HCT116 (cell line): ENCODE data around the gene RNF225. TPM values are rescaled to one million over a fixed set of nuclear protein-coding genes. Genes with fewer than 3 reads are reported as not detected.

Source experiments
- ATAC-seq: fragments of 200-7000 bp; cut with Tn5 transposase; 2 replicates; pipeline ENCODE4 v1.9.1; 2020; ENCODE audit warnings: mild to moderate bottlenecking, moderate library complexity
- BruUV-seq: library from RNA; stranded (reverse); fragments of 400-500 nt; replicated peaks from 2 replicates; lab custom pipeline; 2021; lab: Mats Ljungman, UMichigan
- CTCF ChIA-PET: fragments of 300-600 bp; sonication (Branson Sonifier 250); formaldehyde crosslinking; loops from one replicate; lab custom pipeline; 2021; ENCODE audit warnings: antibody characterized with exemption; lab: Charles Lee
- POLR2A ChIA-PET: fragments of 300-600, 350-600 bp; sonication (Branson Sonifier 250); formaldehyde crosslinking; loops from one replicate; lab custom pipeline; 2021; ENCODE audit warnings: antibody characterized with exemption; lab: Charles Lee
- RAD21 ChIA-PET, 2 experiments: fragments of 300-600 bp; sonication (Branson Sonifier 250); formaldehyde crosslinking; loops; one replicate each; lab custom pipeline; 2023; ENCODE audit warnings: low total read pairs in 2 of 2; ENCODE audit not compliant: uncharacterized antibody in 2 of 2, unreplicated experiment in 2 of 2, low non-redundant PET in 1 of 2; lab: Charles Lee
- DNase-seq: peaks from one replicate; pipeline ENCODE4 v3.0.0-alpha.2; 2010; ENCODE audit warnings: low read depth, low spot score
- H2AFZ ChIP-seq: fragments of 200-600 bp; shearing (Covaris generic), sonication (generic); 2 replicates; pipeline ENCODE4 v1.6.1; 2017; ENCODE audit warnings: low read depth, mixed run types, mixed read lengths, antibody characterized with exemption, low read length; ENCODE audit not compliant: poor library complexity, severe bottlenecking
- H3K27ac ChIP-seq: 2 replicates; pipeline ENCODE4 v1.5.1; 2012; ENCODE audit warnings: low read depth, low read length
- H3K27me3 ChIP-seq: fragments of 200-600 bp; sonication (generic); 2 replicates; pipeline ENCODE4 v1.6.1; 2016; ENCODE audit warnings: mixed run types, low read length, mixed read lengths; ENCODE audit not compliant: insufficient read depth
- H3K36me3 ChIP-seq, 2 experiments: fragments of 200-500 bp in 1 of 2; fragments of 200-600 bp in 1 of 2; sonication (Bioruptor generic) in 1 of 2; sonication (generic) in 1 of 2; 2 replicates each; pipeline versions ENCODE4 v1.5.1 to v1.6.1; 2014 to 2016; ENCODE audit warnings: low read length in 2 of 2, inconsistent platforms in 1 of 2, mixed read lengths in 1 of 2, mixed run types in 1 of 2; ENCODE audit not compliant: insufficient read depth in 2 of 2, control insufficient read depth in 1 of 2
- H3K4me1 ChIP-seq, 2 experiments: fragments of 200-600 bp in 1 of 2; sonication (generic) in 1 of 2; 2 replicates each; pipeline versions ENCODE4 v1.5.1 to v1.6.1; 2012 to 2017; ENCODE audit warnings: low read length in 2 of 2, inconsistent platforms in 1 of 2, mild to moderate bottlenecking in 1 of 2, mixed read lengths in 1 of 2, mixed run types in 1 of 2, moderate library complexity in 1 of 2; ENCODE audit not compliant: insufficient read depth in 2 of 2, control insufficient read depth in 1 of 2
- H3K4me2 ChIP-seq: fragments of 200-600 bp; sonication (generic); 2 replicates; pipeline ENCODE4 v1.6.1; 2017; ENCODE audit warnings: mixed run types, low read length, mixed read lengths
- H3K4me3 ChIP-seq, 2 experiments: fragments of 200-600 bp in 1 of 2; sonication (generic) in 1 of 2; replicated peaks in 1 of 2; 2 replicates each; pipeline ENCODE4 v1.5.1; 2011 to 2016; ENCODE audit warnings: low read length in 2 of 2, control low read depth in 1 of 2, low read depth in 1 of 2, mild to moderate bottlenecking in 1 of 2, mixed read lengths in 1 of 2, mixed run types in 1 of 2
- H3K79me2 ChIP-seq: fragments of 200-600 bp; sonication (generic); 2 replicates; pipeline ENCODE4 v1.6.1; 2017; ENCODE audit warnings: mild to moderate bottlenecking, mixed run types, low read length, moderate library complexity, mixed read lengths; ENCODE audit not compliant: insufficient read depth
- H3K9ac ChIP-seq: fragments of 200-600 bp; sonication (generic); 2 replicates; pipeline ENCODE4 v1.6.1; 2016; ENCODE audit warnings: low read length, mixed read lengths
- H3K9me2 ChIP-seq: fragments of 200-600 bp; sonication (generic), shearing (Covaris generic); 2 replicates; pipeline ENCODE4 v1.6.1; 2017; ENCODE audit warnings: mixed run types, mild to moderate bottlenecking, moderate library complexity; ENCODE audit not compliant: insufficient read depth
- H3K9me3 ChIP-seq, 2 experiments: fragments of 200-500 bp in 1 of 2; fragments of 200-600 bp in 1 of 2; sonication (Bioruptor generic) in 1 of 2; sonication (generic) in 1 of 2; 2 replicates each; pipeline ENCODE4 v1.6.1; 2014 to 2017; ENCODE audit warnings: low read length in 2 of 2, mixed read lengths in 2 of 2, inconsistent platforms in 1 of 2, low read depth in 1 of 2, mild to moderate bottlenecking in 1 of 2, mixed run types in 1 of 2, moderate library complexity in 1 of 2; ENCODE audit not compliant: control insufficient read depth in 1 of 2, insufficient read depth in 1 of 2
- H4K20me1 ChIP-seq: fragments of 200-600 bp; sonication (generic), shearing (Covaris generic); 2 replicates; pipeline ENCODE4 v1.6.1; 2017; ENCODE audit warnings: mixed run types, mild to moderate bottlenecking, moderate library complexity; ENCODE audit not compliant: insufficient read depth
- ATF3 ChIP-seq: IDR thresholded peaks from 2 replicates; pipeline ENCODE4 v1.6.1; 2012
- CBX3 ChIP-seq: IDR thresholded peaks from 2 replicates; pipeline ENCODE4 v1.6.1; 2012; ENCODE audit warnings: low read depth
- CEBPB ChIP-seq: IDR thresholded peaks from 2 replicates; pipeline ENCODE4 v1.6.1; 2012; ENCODE audit warnings: low read depth
- CTCF ChIP-seq, 3 experiments: fragments of 200-600 bp in 1 of 3; sonication (generic) in 1 of 3; IDR thresholded peaks in 2 of 3; conservative IDR thresholded peaks in 1 of 3; 2 replicates each; pipeline ENCODE4 v1.5.1; 2012 to 2017; ENCODE audit warnings: low read depth in 2 of 3, low read length in 2 of 3, antibody characterized with exemption in 1 of 3, borderline replicate concordance in 1 of 3, control low read depth in 1 of 3, mild to moderate bottlenecking in 1 of 3, mixed read lengths in 1 of 3, mixed run types in 1 of 3, moderate library complexity in 1 of 3; ENCODE audit not compliant: insufficient read depth in 1 of 3
- EGR1 ChIP-seq: IDR thresholded peaks from 2 replicates; pipeline ENCODE4 v1.6.1; 2012; ENCODE audit warnings: low read depth
- ELF1 ChIP-seq: IDR thresholded peaks from 2 replicates; pipeline ENCODE4 v1.6.1; 2012; ENCODE audit warnings: low read depth, borderline replicate concordance
- EZH2phosphoT487 ChIP-seq: fragments of 200-600 bp; IDR thresholded peaks from 2 replicates; pipeline ENCODE4 v1.6.1; 2018; ENCODE audit warnings: antibody characterized with exemption, borderline replicate concordance
- FOSL1 ChIP-seq: IDR thresholded peaks from 2 replicates; pipeline ENCODE4 v1.6.1; 2012; ENCODE audit warnings: low read depth
- MAX ChIP-seq: IDR thresholded peaks from 2 replicates; pipeline ENCODE4 v1.6.1; 2012
- POLR2A ChIP-seq: IDR thresholded peaks from 2 replicates; pipeline ENCODE4 v1.7.0; 2011; ENCODE audit warnings: borderline replicate concordance; ENCODE audit not compliant: insufficient read depth, insufficient read length; ENCODE audit errors: extremely low read depth
- POLR2AphosphoS5 ChIP-seq: IDR thresholded peaks from 2 replicates; pipeline ENCODE4 v1.6.1; 2011; ENCODE audit warnings: mild to moderate bottlenecking, low read depth, low read length, moderate library complexity
- RAD21 ChIP-seq: IDR thresholded peaks from 2 replicates; pipeline ENCODE4 v1.6.1; 2012; ENCODE audit warnings: low read depth, mild to moderate bottlenecking
- SP1 ChIP-seq: IDR thresholded peaks from 2 replicates; pipeline ENCODE4 v1.6.1; 2012; ENCODE audit warnings: low read depth
- SRF ChIP-seq: IDR thresholded peaks from 2 replicates; pipeline ENCODE4 v1.6.1; 2012; ENCODE audit warnings: low read depth
- TCF7L2 ChIP-seq: IDR thresholded peaks from 2 replicates; pipeline ENCODE4 v1.7.0; 2011; ENCODE audit warnings: borderline replicate concordance, inconsistent platforms; ENCODE audit not compliant: insufficient read depth, insufficient read length; ENCODE audit errors: extremely low read depth
- ZFX ChIP-seq: fragments of 450-650 bp; IDR thresholded peaks from 2 replicates; pipeline ENCODE4 v1.6.1; 2017
- ZNF274 ChIP-seq: fragments of 200-500 bp; sonication (Bioruptor generic); IDR thresholded peaks from 2 replicates; pipeline ENCODE4 v1.6.1; 2014; ENCODE audit warnings: mild to moderate bottlenecking, low read depth, low read length, inconsistent platforms
- intact Hi-C: fragments of 100-400 bp; cut with micrococcal nuclease; formaldehyde crosslinking; loops from 2 replicates; pipeline ENCODE4 v1.10.0; 2022
- total RNA-seq: library from RNA; stranded (reverse); gene quantifications from one replicate; pipeline ENCODE4 v1.2.1, GENCODE V29; 2021; ENCODE audit not compliant: unreplicated experiment
- TF ChIP-seq, protein P1 (sequence below): IDR thresholded peaks from 2 replicates; pipeline ENCODE4 v1.6.1; 2012; ENCODE audit warnings: low read depth

Gene RNF225
- total RNA-seq, 1 experiment from 2014 or later = 1.2 TPM

GRCh38 chr19:58366585-58367430, 28.6 kb upstream of the RNF225 start:
- Histone ChIP-seq H3K4me2 (no peak overlapping the region), H2AFZ (no peak overlapping the region), H3K4me1 (peaks cover 0 to 10% of the 10 kb centered on the region in 2 experiments; a peak in 2 of 4 replicates), H3K79me2 (no peaks in the 10 kb centered on the region), H3K4me3 (no peak overlapping the region), H4K20me1 (no peaks in the 10 kb centered on the region), H3K9me2 (no peaks in the 10 kb centered on the region), H3K27ac (no peak overlapping the region), H3K9me3 (no peaks in the 10 kb centered on the region), H3K36me3 (no peaks in the 10 kb centered on the region), H3K9ac (no peak overlapping the region), H3K27me3 (no peaks in the 10 kb centered on the region)
- intact Hi-C loops = no loop called here
- RAD21 ChIA-PET = no interaction called here
- CTCF ChIA-PET = no interaction called here
- no peak for DNase-seq
- POLR2A ChIA-PET = no interaction called here
- ATAC-seq = no peak
- BruUV-seq = no TSS peak
- TF ChIP-seq FOSL1 = no peak
- TF ChIP-seq TCF7L2 = no peak
- no peak for TF ChIP-seq RAD21
- TF ChIP-seq POLR2AphosphoS5 = no peak
- TF ChIP-seq SP1 = no peak
- TF ChIP-seq ZFX = no peak
- no peak; a peak in 1 of 6 replicates for TF ChIP-seq CTCF (IDR thresholded peaks at IDR 0.05 in 2 of 3, conservative IDR thresholded peaks at IDR 0.05 in 1 of 3; ENCODE audit: borderline replicate concordance in 1 of 3, insufficient read depth in 1 of 3, low read depth in 2 of 3, low read length in 2 of 3)
- no peak for TF ChIP-seq ELF1
- TF ChIP-seq ATF3 = no peak
- no peak for TF ChIP-seq SRF
- no peak for TF ChIP-seq MAX
- TF ChIP-seq, protein P1, sequence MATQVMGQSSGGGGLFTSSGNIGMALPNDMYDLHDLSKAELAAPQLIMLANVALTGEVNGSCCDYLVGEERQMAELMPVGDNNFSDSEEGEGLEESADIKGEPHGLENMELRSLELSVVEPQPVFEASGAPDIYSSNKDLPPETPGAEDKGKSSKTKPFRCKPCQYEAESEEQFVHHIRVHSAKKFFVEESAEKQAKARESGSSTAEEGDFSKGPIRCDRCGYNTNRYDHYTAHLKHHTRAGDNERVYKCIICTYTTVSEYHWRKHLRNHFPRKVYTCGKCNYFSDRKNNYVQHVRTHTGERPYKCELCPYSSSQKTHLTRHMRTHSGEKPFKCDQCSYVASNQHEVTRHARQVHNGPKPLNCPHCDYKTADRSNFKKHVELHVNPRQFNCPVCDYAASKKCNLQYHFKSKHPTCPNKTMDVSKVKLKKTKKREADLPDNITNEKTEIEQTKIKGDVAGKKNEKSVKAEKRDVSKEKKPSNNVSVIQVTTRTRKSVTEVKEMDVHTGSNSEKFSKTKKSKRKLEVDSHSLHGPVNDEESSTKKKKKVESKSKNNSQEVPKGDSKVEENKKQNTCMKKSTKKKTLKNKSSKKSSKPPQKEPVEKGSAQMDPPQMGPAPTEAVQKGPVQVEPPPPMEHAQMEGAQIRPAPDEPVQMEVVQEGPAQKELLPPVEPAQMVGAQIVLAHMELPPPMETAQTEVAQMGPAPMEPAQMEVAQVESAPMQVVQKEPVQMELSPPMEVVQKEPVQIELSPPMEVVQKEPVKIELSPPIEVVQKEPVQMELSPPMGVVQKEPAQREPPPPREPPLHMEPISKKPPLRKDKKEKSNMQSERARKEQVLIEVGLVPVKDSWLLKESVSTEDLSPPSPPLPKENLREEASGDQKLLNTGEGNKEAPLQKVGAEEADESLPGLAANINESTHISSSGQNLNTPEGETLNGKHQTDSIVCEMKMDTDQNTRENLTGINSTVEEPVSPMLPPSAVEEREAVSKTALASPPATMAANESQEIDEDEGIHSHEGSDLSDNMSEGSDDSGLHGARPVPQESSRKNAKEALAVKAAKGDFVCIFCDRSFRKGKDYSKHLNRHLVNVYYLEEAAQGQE = no peak
- TF ChIP-seq CEBPB = no peak
- TF ChIP-seq POLR2A = no peak
- TF ChIP-seq EGR1 = no peak
- no peak for TF ChIP-seq EZH2phosphoT487
- TF ChIP-seq CBX3 = no peak
- TF ChIP-seq ZNF274 = no peak
